Ovary (tissue), 3 donors: Measurements from ENCODE around the gene NOD2.

ENCODE experiments used
- CTCF ChIP-seq, 3 donors: fragments of 450-650 bp in 2 of 3; fragments of 200-600 bp in 1 of 3; IDR thresholded peaks; one replicate each; pipeline versions ENCODE4 v1.5.1 to v1.8.0; 2016 to 2022; ENCODE audit warnings: antibody characterized with exemption in 3 of 3, mild to moderate bottlenecking in 1 of 3
- EP300 ChIP-seq: sonication (generic); formaldehyde crosslinking; IDR thresholded peaks from one replicate; pipeline ENCODE4 v1.6.1; 2017; ENCODE audit warnings: antibody characterized with exemption
- POLR2A ChIP-seq: fragments of 450-650 bp; IDR thresholded peaks from one replicate; pipeline ENCODE4 v1.6.1; 2017; ENCODE audit warnings: antibody characterized with exemption, mild to moderate bottlenecking, moderate library complexity
- donor health status: DM: no; HTN: no; CAD: no.

DNA sequence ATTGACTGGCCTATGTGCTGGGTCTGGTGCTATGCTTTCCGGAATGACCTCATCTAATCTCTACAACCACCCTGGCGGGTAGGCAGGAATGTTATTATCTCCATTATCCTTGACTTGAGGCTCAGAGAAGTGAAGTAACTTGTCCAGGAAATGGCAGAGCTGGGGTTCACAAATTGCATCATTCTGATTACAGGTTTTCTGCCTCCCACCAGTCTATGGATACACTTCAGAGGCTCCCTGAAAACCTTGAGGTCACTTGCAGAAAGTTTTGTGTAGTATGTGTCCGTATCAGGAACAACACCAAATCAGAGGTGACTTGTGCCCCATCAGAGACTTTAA lies 19.1 kb downstream of the NOD2 start:
- TF ChIP-seq CTCF (IDR thresholded peaks at IDR 0.05), result no peak
- TF ChIP-seq POLR2A, result no peak
- no peak for TF ChIP-seq EP300
